ENCODE measurements around the gene MTA3.

Gene MTA3

GRCh38 chr2:42767080-42767898, 198.9 kb downstream of the MTA3 start:
- intact Hi-C loops (cut with DNase I; ENCODE audit: low total_unique reads): no loop called here
- Histone ChIP-seq H3K4me1 (no peaks in the 10 kb centered on the region), H3K27me3 (no peaks in the 10 kb centered on the region), H3K9me3 (no peaks in the 10 kb centered on the region), H3K27ac (no peak overlapping the region), H3K36me3 (peaks cover 0 to 27% (median 5%) of the 10 kb centered on the region in 3 donors), H3K4me3 (no peak overlapping the region)
- DNase-seq: no peak
- TF ChIP-seq CTCF (IDR thresholded peaks at IDR 0.05): no peak

- Histone ChIP-seq H3K27me3 (no peaks in the 10 kb centered on the region), H3K9me3 (no peaks in the 10 kb centered on the region), H3K27ac (no peak overlapping the region), H3K4me3 (no peak overlapping the region), H3K4me1 (no peaks in the 10 kb centered on the region), H3K36me3 (peaks cover 0 to 24% (median 5%) of the 10 kb centered on the region in 3 donors)
- intact Hi-C loops (cut with DNase I; ENCODE audit: low total_unique reads): no loop called here
- DNase-seq: no peak
- no peak for TF ChIP-seq CTCF (IDR thresholded peaks at IDR 0.05)
These were observed 199.7 kb downstream of the MTA3 start for GRCh38 chr2:42767899-42768705.

- TF ChIP-seq CTCF (IDR thresholded peaks at IDR 0.05): no peak
- no peak for DNase-seq
- Histone ChIP-seq H3K27ac (no peak overlapping the region), H3K27me3 (no peaks in the 10 kb centered on the region), H3K4me1 (no peaks in the 10 kb centered on the region), H3K36me3 (peaks cover 0 to 17% (median 5%) of the 10 kb centered on the region in 3 donors), H3K9me3 (no peaks in the 10 kb centered on the region), H3K4me3 (no peak overlapping the region)
- intact Hi-C loops (cut with DNase I; ENCODE audit: low total_unique reads): no loop called here
These were observed 200.3 kb downstream of the MTA3 start for GRCh38 chr2:42768706-42769256.

- DNase-seq: no peak
- Histone ChIP-seq H3K27ac (no peak overlapping the region), H3K27me3 (no peaks in the 10 kb centered on the region), H3K9me3 (no peaks in the 10 kb centered on the region), H3K4me3 (no peak overlapping the region), H3K4me1 (no peaks in the 10 kb centered on the region), H3K36me3 (peaks cover 0 to 17% (median 5%) of the 10 kb centered on the region in 3 donors)
- intact Hi-C loops (cut with DNase I; ENCODE audit: low total_unique reads): no loop called here
- TF ChIP-seq CTCF (IDR thresholded peaks at IDR 0.05): no peak
These were observed 201.3 kb downstream of the MTA3 start for GRCh38 chr2:42769583-42770287.
